ENCODE results near the gene MRPL23. TPM values are rescaled to one million over a fixed set of nuclear protein-coding genes. Genes with fewer than 3 reads are reported as not detected.

Gene MRPL23
- total and polyA plus RNA-seq, 3 donors from 2014 or later, result 50.0 to 109 (median 92.1) TPM

DNA sequence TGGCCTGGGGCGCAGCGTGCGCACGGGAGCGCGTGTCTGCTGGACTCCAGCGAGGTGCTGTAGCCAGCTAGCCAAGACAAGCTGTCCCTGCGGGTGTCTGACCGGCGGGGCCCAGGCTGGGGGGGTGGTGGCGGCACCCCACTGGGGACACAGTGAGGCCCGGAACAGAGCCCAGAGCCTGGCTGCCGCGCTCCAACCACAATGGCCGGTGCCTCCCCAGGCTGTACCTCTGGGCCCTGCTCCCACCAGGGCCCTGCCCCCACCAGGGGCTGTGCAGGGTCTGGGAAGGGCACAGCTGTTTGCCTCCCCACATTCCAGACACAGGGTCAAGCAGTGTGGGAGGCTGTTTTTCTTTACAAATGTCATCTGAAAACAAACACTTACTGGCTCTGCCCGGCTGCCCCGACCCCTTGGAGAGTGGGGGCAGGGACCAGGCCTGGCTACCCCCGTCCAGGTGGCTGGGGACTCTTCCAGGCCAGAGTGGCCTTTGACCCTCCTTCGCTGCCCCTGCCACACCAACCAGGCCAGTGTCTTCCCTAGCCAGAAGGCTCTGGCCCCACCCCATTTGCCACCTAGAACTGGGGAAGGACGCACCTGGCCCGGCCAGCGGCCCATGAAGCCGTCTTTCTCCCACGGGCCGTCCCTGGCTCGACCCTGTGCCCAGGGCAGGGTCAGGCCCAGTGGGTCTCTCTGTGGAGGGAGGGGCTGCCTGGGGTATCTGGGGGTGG lies 35.9 kb downstream of the MRPL23 start:
- Histone ChIP-seq H3K4me1 (no peaks in the 10 kb centered on the region), H3K36me3 (ENCODE audit: low read depth, missing control alignments) (no peaks in the 10 kb centered on the region), H3K4me3 (no peak overlapping the region), H3K9me3 (no peaks in the 10 kb centered on the region), H3K27me3 (no peaks in the 10 kb centered on the region), H3K27ac (no peak overlapping the region)
- intact Hi-C loops (cut with DNase I; ENCODE audit: low total_unique reads), result no loop called here
- WGBS, 2 donors, result no CpG with 5 or more reads among the region's 26 CpGs
- DNase-seq, result no peak
- TF ChIP-seq, protein P1, sequence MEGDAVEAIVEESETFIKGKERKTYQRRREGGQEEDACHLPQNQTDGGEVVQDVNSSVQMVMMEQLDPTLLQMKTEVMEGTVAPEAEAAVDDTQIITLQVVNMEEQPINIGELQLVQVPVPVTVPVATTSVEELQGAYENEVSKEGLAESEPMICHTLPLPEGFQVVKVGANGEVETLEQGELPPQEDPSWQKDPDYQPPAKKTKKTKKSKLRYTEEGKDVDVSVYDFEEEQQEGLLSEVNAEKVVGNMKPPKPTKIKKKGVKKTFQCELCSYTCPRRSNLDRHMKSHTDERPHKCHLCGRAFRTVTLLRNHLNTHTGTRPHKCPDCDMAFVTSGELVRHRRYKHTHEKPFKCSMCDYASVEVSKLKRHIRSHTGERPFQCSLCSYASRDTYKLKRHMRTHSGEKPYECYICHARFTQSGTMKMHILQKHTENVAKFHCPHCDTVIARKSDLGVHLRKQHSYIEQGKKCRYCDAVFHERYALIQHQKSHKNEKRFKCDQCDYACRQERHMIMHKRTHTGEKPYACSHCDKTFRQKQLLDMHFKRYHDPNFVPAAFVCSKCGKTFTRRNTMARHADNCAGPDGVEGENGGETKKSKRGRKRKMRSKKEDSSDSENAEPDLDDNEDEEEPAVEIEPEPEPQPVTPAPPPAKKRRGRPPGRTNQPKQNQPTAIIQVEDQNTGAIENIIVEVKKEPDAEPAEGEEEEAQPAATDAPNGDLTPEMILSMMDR (IDR thresholded peaks at IDR 0.05), result no peak
- TF ChIP-seq POLR2A (IDR thresholded peaks at IDR 0.05), result no peak

DNA sequence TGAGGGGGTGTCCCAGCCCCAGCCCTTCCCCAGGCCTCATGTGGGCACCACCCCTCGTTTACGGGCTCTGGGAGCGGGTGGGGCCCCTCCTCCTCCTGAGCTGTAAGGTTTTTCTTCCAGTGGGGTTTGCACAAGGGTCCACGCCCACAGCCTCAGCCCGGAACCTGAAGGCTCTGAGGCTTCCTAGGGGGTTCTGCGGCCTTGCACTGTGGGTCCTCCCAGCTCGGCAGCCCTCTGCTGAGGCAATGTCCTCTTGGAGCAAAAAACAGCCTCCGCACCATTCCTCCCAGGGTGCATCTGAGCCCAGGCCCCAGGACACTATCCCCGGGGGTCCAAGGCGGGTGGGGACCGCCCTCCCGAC lies 36.4 kb downstream of the MRPL23 start:
- intact Hi-C loops (cut with DNase I; ENCODE audit: low total_unique reads), result no loop called here
- H3K27ac ChIP-seq, result no peak overlapping the region
- no peak for DNase-seq
- no peak for TF ChIP-seq POLR2A (IDR thresholded peaks at IDR 0.05)
- TF ChIP-seq, protein P1 (IDR thresholded peaks at IDR 0.05), result no peak
- H3K27me3 ChIP-seq, result no peaks in the 10 kb centered on the region
- no peak overlapping the region for H3K4me3 ChIP-seq
- no peaks in the 10 kb centered on the region for H3K4me1 ChIP-seq
- no peaks in the 10 kb centered on the region for H3K36me3 ChIP-seq (ENCODE audit: low read depth, missing control alignments)
- H3K9me3 ChIP-seq, result no peaks in the 10 kb centered on the region
- WGBS, 2 donors, result 76% methylated on average over 5 of the region's 12 CpGs; no CpG with 5 or more reads in 1 of the 2 donors

- Histone ChIP-seq H3K9me3 (no peaks in the 10 kb centered on the region), H3K36me3 (ENCODE audit: low read depth, missing control alignments) (no peaks in the 10 kb centered on the region), H3K4me1 (no peaks in the 10 kb centered on the region), H3K4me3 (no peak overlapping the region), H3K27ac (no peak overlapping the region), H3K27me3 (no peaks in the 10 kb centered on the region)
- intact Hi-C loops (cut with DNase I; ENCODE audit: low total_unique reads), result no loop called here
- DNase-seq, result no peak
- no CpG with 5 or more reads among the region's 6 CpGs for WGBS, 2 donors
- TF ChIP-seq POLR2A (IDR thresholded peaks at IDR 0.05), result no peak
- TF ChIP-seq, protein P1 (IDR thresholded peaks at IDR 0.05), result no peak
These were observed 39.9 kb downstream of the MRPL23 start for GRCh38 chr11:1987024-1987423.

GRCh38 chr11:1988174-1988573 lies 41.0 kb downstream of the MRPL23 start:
- WGBS, 2 donors, result no CpG with 5 or more reads among the region's 11 CpGs
- Histone ChIP-seq H3K4me1 (no peaks in the 10 kb centered on the region), H3K27me3 (no peaks in the 10 kb centered on the region), H3K4me3 (no peak overlapping the region), H3K27ac (no peak overlapping the region), H3K9me3 (no peaks in the 10 kb centered on the region), H3K36me3 (ENCODE audit: low read depth, missing control alignments) (no peaks in the 10 kb centered on the region)
- TF ChIP-seq, protein P1 (IDR thresholded peaks at IDR 0.05), result no peak
- TF ChIP-seq POLR2A (IDR thresholded peaks at IDR 0.05), result no peak
- no peak for DNase-seq
- intact Hi-C loops (cut with DNase I; ENCODE audit: low total_unique reads), result no loop called here

Data from testis (tissue), 3 donors.